GM18508 (cell line): Measurements from ENCODE around the gene PTPN6.

ENCODE experiments used
- ATAC-seq: cut with Tn5 transposase; IDR thresholded peaks from one replicate; pipeline ENCODE4 v1.9.1; 2021; ENCODE audit warnings: moderate number of reproducible peaks; ENCODE audit not compliant: insufficient read depth, unreplicated experiment

The PTPN6 gene

GRCh38 chr12:6953442-6954315, 2.5 kb downstream of the PTPN6 start:
- ATAC-seq = no peak

GRCh38 chr12:6954316-6955107, 3.4 kb downstream of the PTPN6 start:
- no peak for ATAC-seq

GRCh38 chr12:6955108-6956020, 4.2 kb downstream of the PTPN6 start:
- ATAC-seq = no peak

GRCh38 chr12:6956021-6956727, 5.0 kb downstream of the PTPN6 start:
- no peak for ATAC-seq

GRCh38 chr12:6957151-6957701, 6.1 kb downstream of the PTPN6 start:
- no peak for ATAC-seq

GRCh38 chr12:6957741-6958608, 6.8 kb downstream of the PTPN6 start:
- ATAC-seq = no peak

GRCh38 chr12:6958609-6959057, 7.5 kb downstream of the PTPN6 start:
- no peak for ATAC-seq

GRCh38 chr12:6959058-6959804, 8.1 kb downstream of the PTPN6 start:
- ATAC-seq = peak; percentile 33

GRCh38 chr12:6959805-6960592, 8.8 kb downstream of the PTPN6 start:
- ATAC-seq = no peak

- no peak for ATAC-seq
Observed at GRCh38 chr12:6960593-6961277, 9.6 kb downstream of the PTPN6 start.

- no peak for ATAC-seq
Observed at GRCh38 chr12:6961278-6961694, 10.1 kb downstream of the PTPN6 start.

- no peak for ATAC-seq
Observed at GRCh38 chr12:6961695-6962284, 10.6 kb downstream of the PTPN6 start.

- ATAC-seq = no peak
Observed at GRCh38 chr12:6962285-6963015, 11.3 kb downstream of the PTPN6 start.

- ATAC-seq = no peak
Observed at GRCh38 chr12:6963016-6963731, 12.0 kb downstream of the PTPN6 start.
